Measurements from ENCODE around the gene AGAP3. TPM values are rescaled to one million over a fixed set of nuclear protein-coding genes. Genes with fewer than 3 reads are reported as not detected.

AGAP3 gene
- polyA plus RNA-seq, 3 donors = 6.4 to 133 (median 6.8) TPM

DNA sequence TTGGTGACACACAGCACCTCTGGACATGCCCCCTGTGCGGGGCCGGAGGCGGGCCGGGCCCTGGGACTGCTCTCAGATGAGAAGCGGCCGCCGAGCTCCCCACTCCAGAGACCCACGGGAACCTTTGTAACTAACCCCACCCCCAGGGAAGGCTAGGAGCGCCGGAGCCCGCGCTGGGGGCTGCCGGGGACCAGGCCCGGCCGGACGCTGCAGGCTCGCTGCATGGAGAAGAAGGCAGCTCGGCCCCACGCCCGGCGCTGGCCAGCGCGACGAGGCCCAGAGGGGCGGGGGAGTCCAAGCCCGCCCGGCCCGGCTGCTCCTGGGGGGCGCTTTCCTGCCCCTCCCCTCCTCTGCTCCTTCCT, 36.5 kb downstream of the AGAP3 start:
- no peak for DNase-seq
- Mint-ChIP-seq H3K27me3 (ENCODE audit: low read depth in 3 of 3) (peaks cover 2 to 15% (median 3%) of the 10 kb centered on the region in 3 donors), H3K9me3 (peaks cover 0 to 2% (median 0%) of the 10 kb centered on the region in 7 donors), H3K4me1 (no peaks in the 10 kb centered on the region), H3K36me3 (peaks cover 70% of the 10 kb centered on the region in 2 donors), H3K4me3 (no peak overlapping the region), H3K27ac (no peak overlapping the region)
- peaks cover 84% of the 10 kb centered on the region for H4K20me1 ChIP-seq (ENCODE audit: insufficient read depth, low read length)
- 94% methylated on average over 14 of the region's 29 CpGs for WGBS (ENCODE audit: insufficient coverage)
- H3K27me3 ChIP-seq (ENCODE audit: control insufficient read depth in 2 of 2, insufficient read depth in 2 of 2, low read length in 2 of 2) = no peaks in the 10 kb centered on the region
- no peaks in the 10 kb centered on the region for H3K79me2 ChIP-seq (ENCODE audit: insufficient read depth, low read length)
- peaks cover 54 to 87% of the 10 kb centered on the region in 2 donors for H3K36me3 ChIP-seq (replicated peaks in 1 of 2; ENCODE audit: control insufficient read depth in 1 of 2, insufficient read depth in 2 of 2, low read length in 2 of 2)
- intact Hi-C loops (cut with micrococcal nuclease) = loop anchor here (5.0 kb wide), 2 partner anchors 50 to 180 kb away; no protein-coding TSS in a partner anchor
- no peak overlapping the region for H3K4me3 ChIP-seq (replicated peaks in 1 of 3; ENCODE audit: low read depth in 2 of 3, low read length in 3 of 3)
- H3K9me3 ChIP-seq (replicated peaks in 1 of 2; ENCODE audit: control insufficient read depth in 1 of 2, insufficient read depth in 1 of 2, low read length in 2 of 2) = no peaks in the 10 kb centered on the region
- TF ChIP-seq, protein P1, sequence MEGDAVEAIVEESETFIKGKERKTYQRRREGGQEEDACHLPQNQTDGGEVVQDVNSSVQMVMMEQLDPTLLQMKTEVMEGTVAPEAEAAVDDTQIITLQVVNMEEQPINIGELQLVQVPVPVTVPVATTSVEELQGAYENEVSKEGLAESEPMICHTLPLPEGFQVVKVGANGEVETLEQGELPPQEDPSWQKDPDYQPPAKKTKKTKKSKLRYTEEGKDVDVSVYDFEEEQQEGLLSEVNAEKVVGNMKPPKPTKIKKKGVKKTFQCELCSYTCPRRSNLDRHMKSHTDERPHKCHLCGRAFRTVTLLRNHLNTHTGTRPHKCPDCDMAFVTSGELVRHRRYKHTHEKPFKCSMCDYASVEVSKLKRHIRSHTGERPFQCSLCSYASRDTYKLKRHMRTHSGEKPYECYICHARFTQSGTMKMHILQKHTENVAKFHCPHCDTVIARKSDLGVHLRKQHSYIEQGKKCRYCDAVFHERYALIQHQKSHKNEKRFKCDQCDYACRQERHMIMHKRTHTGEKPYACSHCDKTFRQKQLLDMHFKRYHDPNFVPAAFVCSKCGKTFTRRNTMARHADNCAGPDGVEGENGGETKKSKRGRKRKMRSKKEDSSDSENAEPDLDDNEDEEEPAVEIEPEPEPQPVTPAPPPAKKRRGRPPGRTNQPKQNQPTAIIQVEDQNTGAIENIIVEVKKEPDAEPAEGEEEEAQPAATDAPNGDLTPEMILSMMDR (IDR thresholded peaks at IDR 0.05) = no peak
- H2AFZ ChIP-seq (ENCODE audit: insufficient read depth, low read depth, low read length, poor library complexity, severe bottlenecking) = no peak overlapping the region
- H3K27ac ChIP-seq (ENCODE audit: low read depth in 1 of 2, low read length in 2 of 2) = no peak overlapping the region
- no peak overlapping the region for H3K4me2 ChIP-seq (replicated peaks; ENCODE audit: extremely low read depth, low read length, poor library complexity, severe bottlenecking)
- no peak overlapping the region for H3K9ac ChIP-seq (ENCODE audit: insufficient read depth, low read length, poor library complexity, severe bottlenecking)
- no peaks in the 10 kb centered on the region for H3K4me1 ChIP-seq (ENCODE audit: control insufficient read depth in 1 of 2, insufficient read depth in 2 of 2, low read length in 2 of 2)

DNA sequence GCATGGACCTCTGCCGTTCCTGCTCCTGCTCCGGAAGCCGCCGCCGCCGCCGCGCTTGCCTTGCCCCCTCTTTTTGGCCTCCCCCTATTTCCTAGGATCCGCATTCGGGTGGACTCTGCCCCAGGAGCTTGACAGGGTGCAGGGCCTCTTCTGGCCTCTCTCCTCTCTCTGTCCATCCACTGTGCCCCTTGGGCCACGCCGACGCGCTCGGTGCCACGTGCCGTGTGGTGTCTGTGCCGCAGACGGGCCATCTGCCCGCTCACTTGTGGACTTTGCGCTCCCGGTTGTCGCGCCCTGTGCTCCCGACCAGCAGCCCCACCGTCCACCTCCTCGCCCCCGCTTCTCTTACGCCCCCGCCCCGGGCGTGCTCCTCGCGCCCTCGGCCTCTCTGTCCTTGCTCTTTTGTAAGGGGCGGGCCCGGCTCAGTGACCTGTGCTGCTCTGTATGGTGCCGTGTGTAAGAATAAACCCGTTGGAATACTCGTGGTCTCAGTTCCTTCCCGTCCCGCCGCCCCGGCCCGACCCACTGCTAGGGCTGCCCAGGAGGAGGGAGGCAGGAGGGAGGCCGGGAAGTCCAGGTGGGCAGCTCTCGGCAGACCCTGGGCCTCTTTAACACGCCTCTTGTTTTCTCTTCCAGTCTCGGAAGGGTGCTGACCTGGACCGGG, 37.0 kb downstream of the AGAP3 start:
- H3K27ac Mint-ChIP-seq = peak overlapping the region in 1 of 7 donors; percentile 81

More for the DNA sequence above, 37.0 kb downstream of the AGAP3 start:
- Histone ChIP-seq H2AFZ (ENCODE audit: insufficient read depth, low read depth, low read length, poor library complexity, severe bottlenecking) (no peak overlapping the region), H3K36me3 (replicated peaks in 1 of 2; ENCODE audit: control insufficient read depth in 1 of 2, insufficient read depth in 2 of 2, low read length in 2 of 2) (peaks cover 53 to 87% of the 10 kb centered on the region in 2 donors), H3K27me3 (ENCODE audit: control insufficient read depth in 2 of 2, insufficient read depth in 2 of 2, low read length in 2 of 2) (no peaks in the 10 kb centered on the region), H3K4me1 (ENCODE audit: control insufficient read depth in 1 of 2, insufficient read depth in 2 of 2, low read length in 2 of 2) (no peaks in the 10 kb centered on the region), H3K9ac (ENCODE audit: insufficient read depth, low read length, poor library complexity, severe bottlenecking) (no peak overlapping the region), H3K27ac (ENCODE audit: low read depth in 1 of 2, low read length in 2 of 2) (no peak overlapping the region), H4K20me1 (ENCODE audit: insufficient read depth, low read length) (peaks cover 84% of the 10 kb centered on the region), H3K9me3 (replicated peaks in 1 of 2; ENCODE audit: control insufficient read depth in 1 of 2, insufficient read depth in 1 of 2, low read length in 2 of 2) (no peaks in the 10 kb centered on the region), H3K4me3 (replicated peaks in 1 of 3; ENCODE audit: low read depth in 2 of 3, low read length in 3 of 3) (no peak overlapping the region), H3K4me2 (replicated peaks; ENCODE audit: extremely low read depth, low read length, poor library complexity, severe bottlenecking) (no peak overlapping the region), H3K79me2 (ENCODE audit: insufficient read depth, low read length) (no peaks in the 10 kb centered on the region)
- peaks cover 0 to 2% (median 0%) of the 10 kb centered on the region in 7 donors for H3K9me3 Mint-ChIP-seq
- peaks cover 69 to 70% of the 10 kb centered on the region in 2 donors for H3K36me3 Mint-ChIP-seq
- WGBS (ENCODE audit: insufficient coverage) = 95% methylated on average over 43 of the region's 50 CpGs
- no peak overlapping the region for H3K4me3 Mint-ChIP-seq
- TF ChIP-seq, protein P1 (IDR thresholded peaks at IDR 0.05) = no peak
- intact Hi-C loops (cut with micrococcal nuclease) = loop anchor here (5.0 kb wide), 2 partner anchors 49 to 179 kb away; no protein-coding TSS in a partner anchor
- H3K27me3 Mint-ChIP-seq (ENCODE audit: low read depth in 3 of 3) = peaks cover 2 to 15% (median 3%) of the 10 kb centered on the region in 3 donors
- no peak for DNase-seq
- H3K4me1 Mint-ChIP-seq = no peaks in the 10 kb centered on the region

All from CD14-positive monocyte (primary cell).